Esophagus muscularis mucosa (tissue), 4 donors: Measurements from ENCODE around the gene ATP11C. TPM values are rescaled to one million over a fixed set of nuclear protein-coding genes. Genes with fewer than 3 reads are reported as not detected.

Experiments
- DNase-seq: peaks from one replicate; pipeline ENCODE4 v3.0.0-alpha.2; 2017; ENCODE audit errors: extremely low spot score
- H3K27ac ChIP-seq, 4 donors: fragments of 200-600 bp; sonication (generic); replicated peaks in 1 of 4; 1 replicate in 3 of 4; 2 replicates in 1 of 4; pipeline ENCODE4 v1.5.1; 2016 to 2019; ENCODE audit warnings: mild to moderate bottlenecking in 1 of 4
- H3K27me3 ChIP-seq, 4 donors: fragments of 200-600 bp; sonication (generic); one replicate each; pipeline versions ENCODE4 v1.5.1 to v1.6.0; 2016 to 2019
- H3K36me3 ChIP-seq, 4 donors: fragments of 200-600 bp; sonication (generic); one replicate each; pipeline ENCODE4 v1.5.1; 2016 to 2019
- H3K4me1 ChIP-seq, 4 donors: fragments of 200-600 bp; sonication (generic); one replicate each; pipeline ENCODE4 v1.5.1; 2016 to 2019
- H3K4me3 ChIP-seq, 4 donors: fragments of 200-600 bp; sonication (generic); 1 replicate in 2 of 4; 2 replicates in 2 of 4; pipeline ENCODE4 v1.5.1; 2016 to 2019; ENCODE audit warnings: mild to moderate bottlenecking in 4 of 4, moderate library complexity in 1 of 4
- H3K9me3 ChIP-seq, 4 donors: fragments of 200-600 bp; sonication (generic); 1 replicate in 3 of 4; 2 replicates in 1 of 4; pipeline ENCODE4 v1.5.1; 2016 to 2019
- CTCF ChIP-seq, 3 experiments: fragments of 200-600 bp in 2 of 3; fragments of 450-650 bp in 1 of 3; sonication (generic) in 2 of 3; IDR thresholded peaks; one replicate each; pipeline ENCODE4 v1.5.1; 2017 to 2019; ENCODE audit warnings: antibody characterized with exemption in 3 of 3, mild to moderate bottlenecking in 2 of 3, moderate library complexity in 1 of 3
- EP300 ChIP-seq: sonication (generic); formaldehyde crosslinking; IDR thresholded peaks from one replicate; pipeline ENCODE4 v1.6.1; 2017; ENCODE audit warnings: antibody characterized with exemption
- POLR2A ChIP-seq: fragments of 450-650 bp; IDR thresholded peaks from one replicate; pipeline ENCODE4 v1.6.1; 2017; ENCODE audit warnings: antibody characterized with exemption, moderate library complexity, mild to moderate bottlenecking, low read depth
- POLR2AphosphoS5 ChIP-seq, 2 donors: sonication (generic); formaldehyde crosslinking; IDR thresholded peaks; one replicate each; pipeline ENCODE4 v1.6.1; 2017; ENCODE audit warnings: antibody characterized with exemption in 2 of 2
- WGBS: methylation state at CpG from one replicate; pipeline ENCODE4 v1.1.5; 2018; 5-methylcytosine and 5-hydroxymethylcytosine counted together
- intact Hi-C: fragments of 100-400 bp; cut with DNase I; formaldehyde crosslinking; loops from one replicate; pipeline ENCODE4 v1.15.1; 2023
- total RNA-seq, 4 donors: library from RNA; depleted of rRNA; stranded (reverse); fragments of >200 nt; gene quantifications; one replicate each; pipeline versions ENCODE4 v1.1.0 to v1.2.1, GENCODE V29; 2016

ATP11C gene
- total RNA-seq, 4 donors from 2014 or later, result 17.9 to 29.2 (median 22.4) TPM

- no peaks in the 10 kb centered on the region for H3K9me3 ChIP-seq
- no peak overlapping the region for H3K4me3 ChIP-seq
- DNase-seq, result no peak
- H3K27ac ChIP-seq, result no peak overlapping the region
- no peaks in the 10 kb centered on the region for H3K27me3 ChIP-seq
- H3K36me3 ChIP-seq, result no peaks in the 10 kb centered on the region
- H3K4me1 ChIP-seq, result peaks cover 10 to 37% (median 25%) of the 10 kb centered on the region in 4 donors
- intact Hi-C loops, result no loop called here
- 64% methylated on average over 3 of the region's 3 CpGs for WGBS
- TF ChIP-seq EP300 (no peak), POLR2A (no peak), CTCF (IDR thresholded peaks at IDR 0.05) (no peak), POLR2AphosphoS5 (IDR thresholded peaks at IDR 0.05) (no peak)
Observed at GRCh38 chrX:139832718-139833309, 100.0 kb downstream of the ATP11C start.

GRCh38 chrX:139831675-139832456 lies 101.0 kb downstream of the ATP11C start:
- no peak overlapping the region for H3K4me3 ChIP-seq
- no peak for DNase-seq
- H3K27ac ChIP-seq, result no peak overlapping the region
- 49% methylated on average over 3 of the region's 3 CpGs for WGBS
- no peak for TF ChIP-seq POLR2AphosphoS5 (IDR thresholded peaks at IDR 0.05)
- TF ChIP-seq CTCF (IDR thresholded peaks at IDR 0.05), result peak in 1 of 3 experiments; percentile 3
- no peaks in the 10 kb centered on the region for H3K36me3 ChIP-seq
- intact Hi-C loops, result no loop called here
- H3K9me3 ChIP-seq, result no peaks in the 10 kb centered on the region
- H3K4me1 ChIP-seq, result peaks cover 10 to 37% (median 28%) of the 10 kb centered on the region in 4 donors
- no peaks in the 10 kb centered on the region for H3K27me3 ChIP-seq

- no peaks in the 10 kb centered on the region for H3K36me3 ChIP-seq
- TF ChIP-seq CTCF (IDR thresholded peaks at IDR 0.05) (no peak), POLR2A (no peak), POLR2AphosphoS5 (IDR thresholded peaks at IDR 0.05) (no peak), EP300 (no peak)
- H3K27me3 ChIP-seq, result no peaks in the 10 kb centered on the region
- peaks cover 10 to 45% (median 31%) of the 10 kb centered on the region in 4 donors for H3K4me1 ChIP-seq
- intact Hi-C loops, result no loop called here
- H3K27ac ChIP-seq, result no peak overlapping the region
- DNase-seq, result no peak
- no peak overlapping the region for H3K4me3 ChIP-seq
- H3K9me3 ChIP-seq, result no peaks in the 10 kb centered on the region
Observed at GRCh38 chrX:139831017-139831416, 101.8 kb downstream of the ATP11C start.

GRCh38 chrX:139828830-139829229 lies 104.0 kb downstream of the ATP11C start:
- no peak for DNase-seq
- intact Hi-C loops, result no loop called here
- H3K4me1 ChIP-seq, result peaks cover 10 to 50% (median 35%) of the 10 kb centered on the region in 4 donors

More at GRCh38 chrX:139828830-139829229, 104.0 kb downstream of the ATP11C start:
- Histone ChIP-seq H3K9me3 (no peaks in the 10 kb centered on the region), H3K27me3 (no peaks in the 10 kb centered on the region), H3K4me3 (no peak overlapping the region), H3K27ac (no peak overlapping the region), H3K36me3 (no peaks in the 10 kb centered on the region)
- 76% methylated on average over 1 of the region's 1 CpG for WGBS
- TF ChIP-seq POLR2AphosphoS5 (IDR thresholded peaks at IDR 0.05) (no peak), CTCF (IDR thresholded peaks at IDR 0.05) (no peak), EP300 (no peak), POLR2A (no peak)
